CD14-positive monocyte (primary cell): ENCODE measurements around the gene RBM19. TPM values are rescaled to one million over a fixed set of nuclear protein-coding genes. Genes with fewer than 3 reads are reported as not detected.
"Not testable (repeated sequence)": the region's sequence is repeated elsewhere in the genome, so short reads cannot be mapped to it uniquely, and the experiment has no call there.

Experiments used
- DNase-seq, 3 donors: peaks; one replicate each; pipeline ENCODE4 v3.0.0-alpha.2; 2011 to 2022
- H2AFZ ChIP-seq: 2 replicates; pipeline ENCODE4 v1.6.0; 2012; ENCODE audit warnings: mild to moderate bottlenecking, low read depth, low read length, inconsistent platforms; ENCODE audit not compliant: insufficient read depth, poor library complexity, severe bottlenecking
- H3K27ac ChIP-seq, 2 donors: 1 replicate in 1 of 2; 2 replicates in 1 of 2; pipeline ENCODE4 v1.5.1; 2012 to 2013; ENCODE audit warnings: low read length in 2 of 2, control low read depth in 1 of 2, inconsistent platforms in 1 of 2, low read depth in 1 of 2, mild to moderate bottlenecking in 1 of 2
- H3K27me3 ChIP-seq, 2 donors: one replicate each; pipeline versions ENCODE4 v1.6.0 to v1.6.1; 2011 to 2013; ENCODE audit warnings: low read length in 2 of 2; ENCODE audit not compliant: control insufficient read depth in 2 of 2, insufficient read depth in 2 of 2
- H3K36me3 ChIP-seq, 2 donors: replicated peaks in 1 of 2; 1 replicate in 1 of 2; 2 replicates in 1 of 2; pipeline versions ENCODE4 v1.5.1 to v1.6.1; 2012 to 2013; ENCODE audit warnings: low read length in 2 of 2, control low read depth in 1 of 2, inconsistent platforms in 1 of 2, mild to moderate bottlenecking in 1 of 2; ENCODE audit not compliant: insufficient read depth in 2 of 2, control insufficient read depth in 1 of 2
- H3K4me1 ChIP-seq, 2 donors: 1 replicate in 1 of 2; 2 replicates in 1 of 2; pipeline versions ENCODE4 v1.5.1 to v1.6.1; 2012 to 2013; ENCODE audit warnings: low read length in 2 of 2, control low read depth in 1 of 2, inconsistent platforms in 1 of 2, mild to moderate bottlenecking in 1 of 2, moderate library complexity in 1 of 2; ENCODE audit not compliant: insufficient read depth in 2 of 2, control insufficient read depth in 1 of 2
- H3K4me2 ChIP-seq: replicated peaks from 2 replicates; pipeline ENCODE3; 2012; ENCODE audit warnings: low read length, moderate library complexity, mild to moderate bottlenecking; ENCODE audit not compliant: poor library complexity, severe bottlenecking; ENCODE audit errors: extremely low read depth
- H3K4me3 ChIP-seq, 3 experiments: fragments of 200-600 bp in 1 of 3; sonication (generic) in 1 of 3; replicated peaks in 1 of 3; 1 replicate in 2 of 3; 2 replicates in 1 of 3; pipeline ENCODE4 v1.5.1; 2011 to 2013; ENCODE audit warnings: low read length in 3 of 3, mild to moderate bottlenecking in 3 of 3, control low read depth in 2 of 3, low read depth in 2 of 3, inconsistent platforms in 1 of 3, moderate library complexity in 1 of 3
- H3K79me2 ChIP-seq: 2 replicates; pipeline ENCODE4 v1.6.0; 2012; ENCODE audit warnings: mild to moderate bottlenecking, control low read depth, inconsistent platforms, low read length, moderate library complexity; ENCODE audit not compliant: insufficient read depth
- H3K9ac ChIP-seq: 2 replicates; pipeline ENCODE4 v1.6.0; 2017; ENCODE audit warnings: low read length, mild to moderate bottlenecking; ENCODE audit not compliant: insufficient read depth, poor library complexity, severe bottlenecking
- H3K9me3 ChIP-seq, 2 donors: replicated peaks in 1 of 2; 1 replicate in 1 of 2; 2 replicates in 1 of 2; pipeline versions ENCODE4 v1.5.1 to v1.6.1; 2012 to 2013; ENCODE audit warnings: low read length in 2 of 2, control low read depth in 1 of 2; ENCODE audit not compliant: control insufficient read depth in 1 of 2, insufficient read depth in 1 of 2
- H4K20me1 ChIP-seq: 2 replicates; pipeline ENCODE4 v1.6.0; 2012; ENCODE audit warnings: mild to moderate bottlenecking, low read length, control low read depth, moderate library complexity; ENCODE audit not compliant: insufficient read depth
- H3K27ac Mint-ChIP-seq, 7 donors: one replicate each; pipeline ENCODE4 v1.8.0; 2020; ENCODE audit warnings: mild to moderate bottlenecking in 7 of 7, mixed read lengths in 7 of 7, moderate library complexity in 6 of 7, inconsistent platforms in 2 of 7
- H3K27me3 Mint-ChIP-seq, 3 donors: one replicate each; pipeline ENCODE4 v1.8.0; 2021 to 2022; ENCODE audit warnings: low read depth in 3 of 3, mild to moderate bottlenecking in 3 of 3, mixed read lengths in 3 of 3, moderate library complexity in 3 of 3, inconsistent platforms in 1 of 3
- H3K36me3 Mint-ChIP-seq, 2 donors: one replicate each; pipeline ENCODE4 v1.8.0; 2020; ENCODE audit warnings: mixed read lengths in 2 of 2, inconsistent platforms in 1 of 2, mild to moderate bottlenecking in 1 of 2
- H3K4me1 Mint-ChIP-seq: one replicate; pipeline ENCODE4 v1.8.0; 2020; ENCODE audit warnings: mild to moderate bottlenecking, mixed read lengths
- H3K4me3 Mint-ChIP-seq, 2 donors: one replicate each; pipeline ENCODE4 v1.8.0; 2020; ENCODE audit warnings: mild to moderate bottlenecking in 2 of 2, mixed read lengths in 2 of 2, moderate library complexity in 1 of 2
- H3K9me3 Mint-ChIP-seq, 7 donors: one replicate each; pipeline ENCODE4 v1.8.0; 2020 to 2022; ENCODE audit warnings: mixed read lengths in 7 of 7, mild to moderate bottlenecking in 6 of 7, moderate library complexity in 6 of 7, inconsistent platforms in 2 of 7
- CTCF ChIP-seq: fragments of 200-600 bp; IDR thresholded peaks from one replicate; pipeline ENCODE4 v1.8.0; 2022; ENCODE audit warnings: antibody characterized with exemption, mild to moderate bottlenecking
- WGBS: methylation state at CpG from one replicate; pipeline ENCODE4 v1.1.5; 2013; ENCODE audit warnings: missing lambda C conversion rate; ENCODE audit not compliant: insufficient coverage; 5-methylcytosine and 5-hydroxymethylcytosine counted together
- intact Hi-C, 2 donors: fragments of 100-400 bp; cut with micrococcal nuclease; formaldehyde crosslinking; loops; one replicate each; pipeline versions ENCODE4 v1.15.0 to v1.15.1; 2023
- polyA plus RNA-seq, 3 donors: library from polyadenylated mRNA; depleted of rRNA in 1 of 3; unstranded in 2 of 3; stranded (reverse) in 1 of 3; fragments of 300-500 nt in 2 of 3; fragments of >200 nt in 1 of 3; fragmentation: Illumina TruSeq in 2 of 3; gene quantifications; 1 replicate in 2 of 3; 2 replicates in 1 of 3; pipeline ENCODE4 v1.2.3, GENCODE V29; 2012 to 2021

Gene RBM19
- polyA plus RNA-seq, 3 donors, result 2.1 to 30.4 (median 2.2) TPM

DNA sequence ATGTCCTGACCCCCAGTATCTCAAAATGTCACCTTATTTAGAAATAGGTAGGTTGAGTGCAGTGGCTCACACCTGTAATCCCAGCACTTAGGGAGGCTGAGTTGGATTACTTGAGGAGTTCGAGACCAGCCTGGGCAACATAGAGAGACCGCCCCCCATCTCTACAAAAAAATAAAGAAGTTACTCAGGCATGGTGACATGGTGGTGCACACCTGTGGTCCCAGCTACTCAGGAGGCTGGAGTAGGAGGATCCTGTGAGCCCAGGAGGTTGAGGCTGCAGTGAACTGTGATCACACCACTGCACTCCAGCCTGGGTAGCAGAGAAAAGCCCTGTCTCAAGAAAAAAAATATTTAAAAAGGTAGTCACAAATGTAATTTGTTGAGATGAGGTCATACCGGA is 27.9 kb upstream of the RBM19 start:
- no peak for DNase-seq
- H3K4me2 ChIP-seq, result no peak overlapping the region
- WGBS, result no CpG with 5 or more reads among the region's 3 CpGs
- peaks cover 18 to 27% (median 20%) of the 10 kb centered on the region in 3 donors for H3K27me3 Mint-ChIP-seq
- no peaks in the 10 kb centered on the region for H3K36me3 ChIP-seq
- no peak overlapping the region for H3K4me3 ChIP-seq
- no peak overlapping the region for H3K4me3 Mint-ChIP-seq
- H3K79me2 ChIP-seq, result no peaks in the 10 kb centered on the region
- no peaks in the 10 kb centered on the region for H3K9me3 Mint-ChIP-seq
- no peaks in the 10 kb centered on the region for H3K4me1 ChIP-seq
- intact Hi-C loops, result no loop called here
- no peak overlapping the region for H3K9ac ChIP-seq
- H4K20me1 ChIP-seq, result no peaks in the 10 kb centered on the region
- H3K27ac Mint-ChIP-seq, result peak overlapping the region in 1 of 7 donors; percentile 32
- H3K27ac ChIP-seq, result no peak overlapping the region
- TF ChIP-seq CTCF, result no peak
- no peaks in the 10 kb centered on the region for H3K4me1 Mint-ChIP-seq
- H3K9me3 ChIP-seq, result no peaks in the 10 kb centered on the region
- no peak overlapping the region for H2AFZ ChIP-seq
- H3K36me3 Mint-ChIP-seq, result no peaks in the 10 kb centered on the region
- H3K27me3 ChIP-seq, result peaks cover 0 to 2% of the 10 kb centered on the region in 2 donors

GRCh38 chr12:113992751-113993150 is 26.6 kb upstream of the RBM19 start:
- H3K4me1 Mint-ChIP-seq, H3K27ac ChIP-seq, H3K27me3 ChIP-seq, H3K9me3 Mint-ChIP-seq, H3K9me3 ChIP-seq, H3K4me2 ChIP-seq, H4K20me1 ChIP-seq, H3K4me3 ChIP-seq, H3K4me1 ChIP-seq, H3K36me3 ChIP-seq, H2AFZ ChIP-seq, intact Hi-C loops, H3K79me2 ChIP-seq, DNase-seq, H3K36me3 Mint-ChIP-seq, H3K9ac ChIP-seq, H3K27ac Mint-ChIP-seq: not testable (repeated sequence)
- peaks cover 14 to 24% (median 24%) of the 10 kb centered on the region in 3 donors for H3K27me3 Mint-ChIP-seq
- peak overlapping the region in 1 of 2 donors; percentile 9 for H3K4me3 Mint-ChIP-seq
- no CpG with 5 or more reads among the region's 4 CpGs for WGBS
